Activated T-helper 1 cell treated with Interleukin-2 at 50 U/mL for 16 hours (primary cell): ENCODE results near the gene NFATC1.

Experiments used
- DNase-seq: peaks from one replicate; pipeline ENCODE4 v3.0.0-alpha.2; 2020; ENCODE audit warnings: low read depth

NFATC1 gene

DNA sequence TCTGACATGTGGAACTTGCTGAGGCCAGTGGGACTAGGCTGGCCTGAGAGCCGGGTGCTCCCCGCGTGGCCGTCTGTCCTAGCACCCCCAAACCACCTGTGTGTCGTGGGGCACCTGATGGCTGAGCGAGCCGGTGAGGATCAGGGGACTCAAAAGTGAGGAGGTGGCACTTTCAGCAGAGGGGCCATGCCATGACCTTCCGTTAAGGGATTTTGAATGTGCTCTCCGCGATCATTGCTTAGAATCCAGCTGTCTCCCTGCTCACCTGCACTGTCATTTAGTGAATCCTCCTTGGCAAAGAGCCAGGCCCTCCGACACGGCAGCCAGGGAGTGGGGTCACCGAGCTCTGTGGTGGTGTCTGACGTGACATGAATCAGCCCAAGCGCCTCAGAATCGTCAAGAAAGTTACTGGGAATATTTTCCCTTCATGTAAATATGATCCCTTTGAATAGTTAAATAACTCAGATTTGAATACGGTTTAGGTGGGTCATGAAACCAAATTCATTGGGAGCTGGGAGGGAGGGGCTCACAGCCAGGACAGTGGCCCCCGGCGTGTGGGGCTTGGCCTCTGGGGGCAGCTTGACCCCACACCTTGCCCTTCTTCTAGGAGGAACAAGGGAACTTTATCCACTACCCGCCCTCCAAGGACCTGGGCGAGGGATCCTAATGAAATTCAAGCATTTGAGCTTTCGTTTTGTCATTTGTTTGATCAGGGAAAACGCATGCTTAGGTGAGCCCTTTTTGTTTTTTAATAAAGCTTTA, 9.5 kb downstream of the NFATC1 start:
- no peak for DNase-seq

DNA sequence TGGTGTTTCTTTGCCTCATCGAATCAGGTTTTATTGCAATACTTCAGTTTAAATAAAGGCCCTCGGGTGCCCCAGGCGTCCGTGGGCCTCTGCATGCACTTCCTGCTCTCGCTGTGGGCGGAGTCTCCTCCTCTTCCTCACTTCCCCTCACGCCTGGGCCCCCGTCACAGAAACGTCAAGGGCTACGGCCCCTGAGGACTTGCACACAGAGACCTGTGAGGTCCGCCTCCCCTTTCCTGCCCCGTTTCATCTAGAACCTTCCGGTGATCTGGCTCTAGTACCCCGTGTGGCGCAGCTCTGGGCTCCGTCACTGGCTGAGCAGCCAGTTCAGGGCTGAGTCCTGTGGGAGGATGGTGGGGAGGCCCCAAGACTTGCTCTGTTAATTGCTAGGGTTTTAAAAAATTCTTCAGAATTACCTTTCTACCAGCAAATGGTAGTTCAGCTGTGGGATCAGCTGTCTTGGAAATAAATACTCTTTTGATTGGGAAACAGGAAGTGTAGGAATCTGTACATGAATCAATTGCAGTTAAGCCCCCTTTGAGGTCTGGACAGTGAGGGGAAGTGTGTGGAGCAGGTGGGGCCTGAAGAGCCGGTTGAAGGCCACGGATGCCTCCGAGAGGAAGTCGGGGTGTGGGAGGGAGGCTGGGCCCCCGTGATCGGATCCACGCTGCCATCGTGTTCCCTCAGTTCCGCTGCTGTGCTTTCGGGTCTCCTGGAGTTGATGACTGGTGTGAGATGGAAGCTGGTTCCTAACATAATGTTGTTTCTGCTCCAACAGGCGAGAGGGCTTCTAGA, 10.2 kb downstream of the NFATC1 start:
- DNase-seq = peak; percentile 76

DNA sequence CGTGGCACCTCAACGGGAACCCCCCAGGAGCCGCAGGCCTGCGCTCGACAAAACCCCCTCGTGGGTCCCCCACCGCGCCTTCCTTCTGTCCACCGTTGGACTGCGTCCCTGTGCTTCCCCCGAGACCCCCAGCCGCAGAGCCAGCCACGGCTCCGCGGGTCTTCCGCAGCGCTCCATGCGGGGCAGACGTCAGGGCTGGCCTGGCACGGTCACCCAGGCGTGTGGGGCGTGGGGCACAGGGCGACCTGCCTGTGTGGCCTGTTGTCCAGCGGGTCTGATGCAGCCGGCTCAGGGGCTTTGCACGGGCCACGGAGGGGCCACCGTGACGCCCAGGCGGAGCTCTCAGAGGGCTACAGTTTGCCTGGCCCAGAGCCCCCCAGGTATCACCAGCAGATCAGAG, 11.0 kb downstream of the NFATC1 start:
- DNase-seq = no peak

DNA sequence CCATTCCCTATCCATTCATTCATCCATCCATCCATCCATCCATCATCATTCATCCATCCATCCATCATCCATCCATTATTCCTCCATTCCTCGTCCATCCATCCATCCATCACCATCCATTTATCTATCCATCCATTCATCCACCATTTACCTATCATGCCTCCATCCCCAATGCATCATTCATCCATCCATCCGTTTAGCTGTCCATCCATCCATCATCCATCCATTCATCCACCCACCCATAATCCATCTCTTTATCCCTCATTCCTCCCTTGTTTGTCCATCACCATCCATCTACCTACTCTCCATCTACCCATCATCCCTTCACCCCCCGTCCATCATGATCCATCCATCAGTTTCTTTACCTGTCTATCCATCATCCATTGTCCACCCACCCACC, 13.6 kb downstream of the NFATC1 start:
- DNase-seq = no peak

DNA sequence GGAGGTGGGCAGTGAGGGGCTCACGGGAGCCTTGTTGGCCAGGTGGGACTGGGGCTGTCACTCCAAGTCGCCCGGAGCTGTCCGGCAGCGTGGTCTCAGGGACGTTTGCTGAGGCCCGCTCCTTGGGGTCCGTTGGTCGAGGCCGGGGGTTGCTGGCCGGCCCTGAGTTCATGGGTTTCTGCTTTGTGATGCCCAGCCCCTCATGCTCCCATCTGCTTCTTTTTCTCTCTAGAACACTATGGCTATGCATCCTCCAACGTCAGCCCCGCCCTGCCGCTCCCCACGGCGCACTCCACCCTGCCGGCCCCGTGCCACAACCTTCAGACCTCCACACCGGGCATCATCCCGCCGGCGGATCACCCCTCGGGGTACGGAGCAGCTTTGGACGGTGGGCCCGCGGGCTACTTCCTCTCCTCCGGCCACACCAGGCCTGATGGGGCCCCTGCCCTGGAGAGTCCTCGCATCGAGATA, 14.5 kb downstream of the NFATC1 start:
- no peak for DNase-seq

DNA sequence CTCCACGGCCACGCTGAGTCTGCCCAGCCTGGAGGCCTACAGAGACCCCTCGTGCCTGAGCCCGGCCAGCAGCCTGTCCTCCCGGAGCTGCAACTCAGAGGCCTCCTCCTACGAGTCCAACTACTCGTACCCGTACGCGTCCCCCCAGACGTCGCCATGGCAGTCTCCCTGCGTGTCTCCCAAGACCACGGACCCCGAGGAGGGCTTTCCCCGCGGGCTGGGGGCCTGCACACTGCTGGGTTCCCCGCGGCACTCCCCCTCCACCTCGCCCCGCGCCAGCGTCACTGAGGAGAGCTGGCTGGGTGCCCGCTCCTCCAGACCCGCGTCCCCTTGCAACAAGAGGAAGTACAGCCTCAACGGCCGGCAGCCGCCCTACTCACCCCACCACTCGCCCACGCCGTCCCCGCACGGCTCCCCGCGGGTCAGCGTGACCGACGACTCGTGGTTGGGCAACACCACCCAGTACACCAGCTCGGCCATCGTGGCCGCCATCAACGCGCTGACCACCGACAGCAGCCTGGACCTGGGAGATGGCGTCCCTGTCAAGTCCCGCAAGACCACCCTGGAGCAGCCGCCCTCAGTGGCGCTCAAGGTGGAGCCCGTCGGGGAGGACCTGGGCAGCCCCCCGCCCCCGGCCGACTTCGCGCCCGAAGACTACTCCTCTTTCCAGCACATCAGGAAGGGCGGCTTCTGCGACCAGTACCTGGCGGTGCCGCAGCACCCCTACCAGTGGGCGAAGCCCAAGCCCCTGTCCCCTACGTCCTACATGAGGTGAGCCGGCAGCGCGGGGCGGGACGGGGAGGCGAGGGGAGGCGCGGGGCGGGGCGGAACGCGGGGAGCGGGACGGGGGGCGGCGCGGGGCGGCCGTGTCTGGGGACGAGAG, 15.2 kb downstream of the NFATC1 start:
- DNase-seq = no peak

DNA sequence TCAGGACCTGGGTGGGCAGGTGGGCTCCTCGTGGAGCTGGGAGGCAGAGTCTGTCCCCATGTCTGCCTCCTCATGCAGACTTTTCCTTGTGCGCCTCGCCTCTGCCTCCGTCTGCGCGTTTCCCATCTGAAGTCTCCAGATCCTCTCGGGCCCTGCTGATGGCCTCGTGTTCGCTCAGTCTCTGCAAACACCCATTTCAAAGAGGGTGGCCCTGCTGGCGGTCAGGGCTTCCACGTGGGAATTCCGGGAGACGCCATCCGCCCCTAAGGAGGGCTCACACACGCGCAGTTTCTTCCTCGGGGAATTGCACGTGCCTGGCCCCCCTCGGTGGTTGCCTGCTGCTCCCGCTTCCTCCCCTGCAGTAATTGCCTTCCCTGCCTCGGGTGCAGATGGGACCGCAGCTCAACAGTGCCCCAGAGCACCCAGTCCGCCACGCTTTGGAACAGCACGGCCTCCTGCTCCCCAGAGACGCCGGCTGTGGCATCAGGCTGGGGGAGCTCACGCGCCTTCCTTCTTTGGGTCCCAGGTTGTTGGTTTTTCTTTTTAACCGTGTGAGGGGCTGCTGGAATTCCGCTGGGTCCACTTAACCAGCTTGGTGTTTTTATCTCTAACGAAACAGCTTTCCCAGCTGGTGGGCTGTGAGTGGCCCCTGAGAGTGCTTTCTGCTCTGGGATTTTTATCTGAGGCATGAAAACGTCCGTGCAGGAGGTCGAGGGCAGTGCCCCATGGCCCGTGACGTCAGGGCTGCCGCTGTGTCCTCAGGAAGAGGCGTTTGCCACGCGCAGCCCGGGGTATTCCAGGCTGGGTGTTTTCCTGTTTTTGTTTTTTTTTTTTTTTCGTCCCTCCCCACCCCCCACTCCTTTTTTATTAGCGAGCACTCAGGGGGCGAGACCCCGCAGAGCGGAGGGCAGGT, 16.1 kb downstream of the NFATC1 start:
- DNase-seq = no peak

DNA sequence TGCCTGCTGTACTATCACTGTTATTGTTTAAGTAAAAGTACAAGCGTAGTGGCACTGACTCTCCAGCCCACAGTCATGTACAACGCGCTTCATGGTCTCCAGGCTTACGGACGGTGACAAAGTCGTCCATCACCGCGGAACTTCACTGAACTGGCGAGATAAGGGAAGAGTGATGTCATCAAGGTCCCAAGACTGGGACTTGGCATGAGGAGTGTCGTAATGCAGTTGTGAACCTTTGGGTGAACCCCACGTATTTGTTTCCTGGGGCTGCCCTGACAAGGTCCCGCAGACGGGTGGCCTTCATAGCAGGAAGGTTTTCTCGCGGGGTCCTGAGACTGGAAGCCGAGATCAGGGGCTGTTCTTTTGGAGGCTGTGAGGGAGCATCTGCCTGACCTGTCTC, 17.3 kb downstream of the NFATC1 start:
- DNase-seq = no peak

DNA sequence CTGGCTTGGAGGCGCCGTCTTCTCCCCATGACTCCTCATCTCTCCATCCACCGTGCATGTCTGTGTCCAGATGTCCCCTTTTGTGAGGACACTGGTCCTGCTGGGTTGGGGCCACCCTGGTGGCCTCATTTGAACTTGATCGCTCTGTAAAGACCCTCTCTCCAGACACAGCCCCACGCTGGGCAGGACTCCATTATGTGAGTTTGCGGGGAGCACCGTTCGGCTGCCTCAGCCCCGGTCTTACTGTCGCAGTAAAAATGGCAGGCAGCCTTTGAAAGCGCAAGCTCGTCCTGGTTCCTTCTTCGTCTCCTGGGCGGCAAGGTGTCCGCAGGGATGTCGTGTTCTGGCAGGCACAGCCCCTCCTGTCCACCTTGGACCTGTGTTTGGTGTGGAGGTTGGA, 17.7 kb downstream of the NFATC1 start:
- no peak for DNase-seq

DNA sequence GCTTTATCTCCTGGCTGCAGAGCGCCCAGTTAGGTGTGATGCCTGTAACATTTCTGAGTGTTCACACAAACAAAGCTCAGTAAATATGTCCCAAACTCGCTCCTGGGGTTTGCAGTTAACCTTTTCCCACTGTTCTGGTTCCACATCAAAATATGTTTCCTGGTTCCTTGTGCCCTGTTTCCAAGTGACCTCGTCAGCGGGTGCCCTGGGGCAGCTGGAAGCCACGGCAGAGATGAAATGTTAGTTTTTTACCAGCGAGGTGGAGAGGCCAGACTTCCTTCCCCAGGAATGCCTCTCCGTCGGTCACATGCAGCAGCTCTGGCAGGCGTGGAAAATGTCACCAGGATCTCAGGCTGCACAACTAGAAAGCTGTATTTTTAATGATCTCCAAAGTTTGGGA, 18.2 kb downstream of the NFATC1 start:
- no peak for DNase-seq

DNA sequence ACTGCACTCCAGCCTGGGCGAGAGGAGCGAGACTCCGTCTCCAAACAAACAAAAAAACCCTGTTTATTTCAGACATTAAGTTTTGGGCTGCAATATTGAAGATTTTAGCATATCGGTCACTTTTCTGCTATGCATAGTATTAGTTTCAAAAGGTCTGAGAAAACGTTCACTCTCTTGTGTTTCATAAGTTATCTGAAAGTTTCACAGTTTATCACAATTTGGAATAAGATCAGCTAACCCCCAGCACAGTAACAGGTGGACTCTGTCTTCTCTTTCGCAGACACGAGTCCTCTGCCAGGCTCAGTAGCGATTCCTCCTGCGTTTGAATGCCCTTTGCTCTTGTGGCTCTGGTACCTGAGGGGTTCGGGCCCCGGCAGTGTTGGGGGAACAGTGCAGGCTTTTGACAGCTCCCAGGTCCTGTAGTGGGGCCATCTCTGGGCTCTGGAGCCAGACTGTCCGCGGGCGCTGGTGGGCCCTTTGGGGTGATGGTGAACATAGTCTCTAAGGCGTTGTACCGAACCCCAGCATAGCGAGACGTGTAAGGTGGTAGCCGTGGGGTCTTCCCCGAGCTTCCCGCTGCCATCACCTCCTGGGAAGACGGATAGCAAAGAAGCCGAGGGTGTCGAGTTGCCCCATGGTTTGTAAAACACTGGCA, 20.4 kb downstream of the NFATC1 start:
- no peak for DNase-seq

DNA sequence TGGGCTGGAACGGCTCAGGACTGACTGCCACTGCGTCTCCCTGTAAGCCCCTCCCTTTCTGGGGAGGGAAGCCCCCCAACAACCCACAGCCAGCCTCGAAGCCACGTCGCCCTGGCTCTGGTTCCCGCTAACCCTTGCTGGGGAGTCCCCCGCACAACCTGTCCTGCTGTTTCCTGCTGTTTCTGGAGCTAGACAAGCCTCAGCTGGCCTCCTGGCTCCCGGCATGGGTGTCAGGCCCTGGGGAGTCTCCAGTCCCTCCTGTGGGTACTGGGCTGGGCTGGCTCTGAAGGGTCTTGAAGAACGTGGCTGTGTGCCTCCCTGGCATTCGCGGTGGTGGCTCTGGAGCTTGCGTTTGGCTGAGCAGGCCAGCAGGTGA, 20.9 kb downstream of the NFATC1 start:
- DNase-seq = no peak

DNA sequence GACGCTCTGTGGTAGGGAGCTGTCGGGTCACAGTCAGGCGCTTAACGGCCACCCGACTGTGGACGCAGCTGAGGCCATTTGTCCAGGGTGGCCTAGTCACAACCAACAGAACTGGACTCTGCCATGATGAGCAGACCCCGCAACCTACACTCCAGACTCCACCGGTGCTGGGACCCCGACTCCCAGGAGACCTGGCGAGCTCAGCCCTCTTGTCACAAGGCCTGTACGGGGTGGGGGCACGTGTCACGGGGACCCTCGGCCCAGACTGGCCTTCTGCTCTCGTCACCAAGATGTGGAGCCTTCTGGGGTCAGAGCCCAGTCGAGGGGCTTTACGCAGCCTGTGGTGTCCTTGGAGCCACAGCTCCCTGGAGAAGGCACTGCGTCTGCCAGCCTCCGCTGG, 22.5 kb downstream of the NFATC1 start:
- no peak for DNase-seq

DNA sequence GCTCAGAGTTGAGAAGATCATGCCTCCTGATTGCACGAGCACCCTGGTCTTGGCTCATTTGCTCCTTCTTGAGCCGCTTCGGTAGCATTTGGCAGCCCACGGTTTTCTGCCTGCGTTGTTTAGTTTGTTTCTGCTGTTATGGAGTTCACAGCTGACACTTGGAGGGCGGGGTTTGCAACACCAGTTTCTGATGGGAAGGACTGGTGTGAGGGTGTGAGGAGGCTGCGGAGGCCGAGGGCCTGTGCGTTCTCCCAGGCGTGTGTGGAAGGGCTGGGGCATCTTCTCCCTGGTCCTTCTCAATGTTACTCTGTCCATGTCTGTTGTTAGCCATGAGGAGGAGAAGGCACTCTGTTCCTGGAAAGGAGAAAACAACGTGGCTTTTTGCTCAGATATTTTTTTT, 22.9 kb downstream of the NFATC1 start:
- no peak for DNase-seq

DNA sequence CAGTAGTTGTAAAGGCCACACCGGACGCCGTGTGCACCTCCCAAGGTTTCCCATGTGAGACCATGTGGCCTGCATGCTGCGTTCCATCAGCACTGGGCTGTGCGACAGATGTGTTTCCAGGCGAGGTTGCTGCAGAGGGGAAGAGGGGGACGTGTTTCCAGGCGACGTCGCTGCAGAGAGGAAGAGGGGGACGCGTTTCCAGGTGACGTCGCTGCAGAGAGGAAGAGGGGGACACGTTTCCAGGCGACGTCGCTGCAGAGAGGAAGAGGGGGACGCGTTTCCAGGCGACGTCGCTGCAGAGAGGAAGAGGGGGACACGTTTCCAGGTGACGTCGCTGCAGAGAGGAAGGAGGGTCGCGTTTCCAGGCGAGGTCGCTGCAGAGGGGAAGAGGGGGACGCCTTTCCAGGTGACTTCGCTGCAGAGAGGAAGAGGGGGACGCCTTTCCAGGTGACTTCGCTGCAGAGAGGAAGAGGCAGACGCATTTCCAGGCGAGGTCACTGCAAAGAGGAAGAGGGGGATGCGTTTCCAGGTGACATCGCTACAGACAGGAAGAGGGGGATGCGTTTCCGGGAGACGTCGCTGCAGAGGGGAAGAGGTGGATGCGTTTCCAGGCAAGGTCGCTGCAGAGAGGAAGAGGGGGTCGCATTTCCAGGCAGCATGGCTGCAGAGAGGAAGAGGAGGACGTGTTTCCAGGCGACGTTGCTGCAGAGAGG, 24.5 kb downstream of the NFATC1 start:
- no peak for DNase-seq

DNA sequence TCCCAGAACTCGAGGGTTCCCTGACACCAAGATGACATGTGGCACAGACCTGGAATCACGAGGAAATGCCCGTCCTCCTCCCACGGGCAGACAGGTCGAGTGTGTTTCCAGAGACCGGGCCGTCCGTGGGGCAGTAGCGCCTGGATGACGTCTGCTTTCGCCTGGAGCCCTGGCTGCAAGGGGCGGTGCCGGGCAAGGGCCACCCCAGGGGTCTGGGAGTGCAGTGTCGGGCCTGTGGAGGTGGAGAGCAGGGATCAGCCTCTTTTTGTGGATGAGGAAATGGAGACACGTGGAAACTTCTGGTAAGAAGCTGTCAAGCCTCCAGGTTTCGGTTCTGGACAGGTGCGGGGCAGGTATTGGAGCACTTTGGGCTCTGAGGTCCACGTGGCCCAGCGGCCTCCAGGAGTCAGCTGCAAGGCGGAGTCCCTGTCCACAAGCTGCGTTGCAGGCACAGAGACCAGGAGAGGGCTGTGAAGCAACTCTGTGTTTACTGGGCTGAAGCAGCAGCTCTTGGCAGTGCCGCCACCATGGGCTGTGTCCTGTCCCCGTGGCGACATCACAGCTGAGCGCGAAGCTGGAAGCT, 25.6 kb downstream of the NFATC1 start:
- DNase-seq = no peak

DNA sequence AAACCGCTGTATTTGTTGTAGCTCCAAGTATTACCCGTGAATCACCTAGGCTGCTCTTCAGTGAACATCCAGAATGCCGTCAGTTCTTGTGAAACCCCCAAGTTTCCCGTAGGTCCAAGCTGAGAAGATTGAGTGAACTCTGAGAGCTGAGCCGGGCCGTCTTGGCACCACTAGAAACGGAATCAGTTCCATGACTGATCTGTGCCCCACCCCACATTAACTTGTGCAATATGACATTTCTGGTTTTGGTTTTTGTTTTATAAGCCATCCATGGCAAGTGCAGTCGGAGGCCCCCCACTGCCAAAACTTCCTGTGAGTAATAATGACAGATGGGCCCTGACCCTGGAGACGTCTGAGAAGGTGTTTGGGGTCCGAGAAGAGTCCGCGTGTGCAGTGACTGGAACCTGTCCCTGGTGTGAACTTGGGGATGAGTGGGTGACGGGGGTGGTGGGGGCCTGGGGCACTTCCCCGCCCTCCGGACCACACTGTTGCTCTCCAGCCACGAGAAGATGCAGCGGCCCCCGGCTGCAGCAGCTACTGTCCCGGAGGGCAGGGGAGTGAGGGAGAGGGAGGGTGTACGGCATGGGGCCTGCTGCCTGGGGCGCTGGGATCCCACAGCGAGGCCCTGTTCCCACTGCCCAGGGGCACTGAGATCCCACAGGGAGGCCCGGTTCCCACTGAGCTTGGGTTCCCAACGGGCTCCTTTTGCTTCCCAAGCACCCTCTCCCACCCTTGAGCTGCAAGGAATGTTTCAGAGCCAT, 26.5 kb downstream of the NFATC1 start:
- no peak for DNase-seq

DNA sequence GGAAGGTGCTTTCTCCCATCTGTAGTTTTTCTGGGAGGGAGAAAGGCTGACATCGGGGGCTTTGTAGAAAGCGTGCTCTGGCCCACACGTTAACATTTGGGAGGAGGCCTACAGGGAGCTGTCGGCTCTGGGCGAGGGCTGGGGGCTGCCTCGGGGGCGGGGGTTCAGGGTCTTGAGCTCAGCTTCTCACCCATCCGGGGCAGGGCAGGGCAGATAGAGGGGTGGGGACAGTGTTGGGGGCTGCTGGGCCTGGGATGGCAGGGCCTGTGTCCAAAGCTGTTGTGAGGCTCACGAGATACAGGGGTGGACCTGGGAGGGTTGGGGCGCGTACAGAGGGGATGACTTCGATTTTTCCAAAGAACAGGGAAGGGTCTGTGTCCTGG, 27.0 kb downstream of the NFATC1 start:
- DNase-seq = no peak
